GM20431 (cell line): ENCODE results near the gene SDK1.

Experiments used
- in situ Hi-C: fragments of 300-500 bp; cut with MseI, MboI; formaldehyde crosslinking; loops from one replicate; pipeline ENCODE4 v1.15.0; 2020; ENCODE audit warnings: low sequenced_read_pairs; ENCODE audit not compliant: unreplicated experiment

Gene SDK1

DNA sequence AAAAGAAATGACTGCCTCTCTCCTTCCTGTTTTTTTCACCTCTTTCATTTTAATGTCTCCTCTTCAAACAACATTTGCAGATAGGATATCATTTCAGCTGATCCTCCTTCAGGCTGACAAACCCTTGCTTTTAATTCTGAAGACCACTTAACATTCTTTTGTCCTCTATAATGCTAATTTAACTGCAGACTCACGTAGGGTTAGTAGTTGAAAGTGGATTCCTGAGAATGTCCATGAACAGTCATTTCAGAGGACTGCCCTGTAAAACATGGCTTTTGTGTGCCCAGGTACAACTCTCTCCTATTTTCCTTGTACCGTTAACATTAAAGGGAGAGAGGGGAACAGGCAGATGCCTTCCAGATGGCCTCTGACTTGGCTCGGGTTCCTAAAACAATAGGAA is 524.4 kb downstream of the SDK1 start:
- in situ Hi-C loops, result no loop called here

DNA sequence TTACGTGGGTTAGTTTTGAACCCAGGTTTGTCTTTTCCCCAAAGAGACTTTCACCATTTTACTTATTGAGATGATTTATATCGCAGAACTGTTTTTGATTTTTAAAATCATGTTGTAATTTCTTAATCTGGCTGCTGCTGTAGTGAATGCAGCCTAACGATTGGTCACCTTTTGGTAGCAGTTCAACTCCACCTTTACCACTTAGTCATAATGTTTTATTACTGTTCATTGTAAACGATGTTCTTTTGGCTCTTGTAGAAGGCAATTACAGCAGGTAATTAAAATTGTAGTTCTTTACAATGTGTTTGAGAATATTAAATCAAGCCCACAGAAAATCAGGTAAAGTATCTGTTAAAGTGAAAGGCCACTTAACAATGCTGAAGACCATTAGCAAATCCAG is 531.1 kb downstream of the SDK1 start:
- in situ Hi-C loops, result no loop called here

DNA sequence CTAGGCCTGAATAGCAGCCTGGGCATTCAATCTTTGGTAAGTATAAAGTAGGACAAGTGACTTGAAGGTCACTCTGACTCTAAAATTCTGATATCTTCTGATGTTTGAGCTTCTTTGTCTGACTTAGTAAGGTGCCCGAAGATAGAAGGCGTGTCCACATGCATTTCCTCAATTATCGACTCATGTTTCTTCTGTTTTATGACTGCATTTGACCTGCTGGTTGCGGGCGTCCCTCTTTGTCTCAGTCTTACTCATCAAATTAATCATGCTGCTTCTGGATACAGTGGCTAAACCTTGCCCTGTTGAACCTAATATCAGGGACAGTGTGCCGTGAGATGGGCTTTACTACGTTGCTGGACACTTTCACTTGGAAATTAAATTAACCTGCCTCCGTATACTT is 534.1 kb downstream of the SDK1 start:
- in situ Hi-C loops, result no loop called here

DNA sequence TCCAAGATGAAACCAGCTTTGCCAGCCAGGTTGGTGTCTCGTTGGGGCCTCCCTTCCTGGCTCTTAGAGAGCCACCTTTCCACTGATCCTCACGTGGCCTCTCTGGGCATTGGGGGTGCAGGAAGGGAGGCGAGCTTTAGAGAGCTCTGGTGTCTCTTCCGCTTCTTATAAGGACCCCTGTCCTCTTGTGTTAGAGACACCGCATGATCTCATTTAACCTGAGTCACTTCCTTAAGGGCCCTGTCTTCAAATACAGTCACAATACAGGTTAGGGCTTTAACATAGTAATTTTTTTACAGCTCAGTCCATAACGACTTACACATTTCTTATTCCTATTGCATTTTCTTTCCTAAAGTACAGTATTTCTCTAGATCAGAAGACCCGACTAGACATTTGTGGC is 535.8 kb downstream of the SDK1 start:
- in situ Hi-C loops, result no loop called here

DNA sequence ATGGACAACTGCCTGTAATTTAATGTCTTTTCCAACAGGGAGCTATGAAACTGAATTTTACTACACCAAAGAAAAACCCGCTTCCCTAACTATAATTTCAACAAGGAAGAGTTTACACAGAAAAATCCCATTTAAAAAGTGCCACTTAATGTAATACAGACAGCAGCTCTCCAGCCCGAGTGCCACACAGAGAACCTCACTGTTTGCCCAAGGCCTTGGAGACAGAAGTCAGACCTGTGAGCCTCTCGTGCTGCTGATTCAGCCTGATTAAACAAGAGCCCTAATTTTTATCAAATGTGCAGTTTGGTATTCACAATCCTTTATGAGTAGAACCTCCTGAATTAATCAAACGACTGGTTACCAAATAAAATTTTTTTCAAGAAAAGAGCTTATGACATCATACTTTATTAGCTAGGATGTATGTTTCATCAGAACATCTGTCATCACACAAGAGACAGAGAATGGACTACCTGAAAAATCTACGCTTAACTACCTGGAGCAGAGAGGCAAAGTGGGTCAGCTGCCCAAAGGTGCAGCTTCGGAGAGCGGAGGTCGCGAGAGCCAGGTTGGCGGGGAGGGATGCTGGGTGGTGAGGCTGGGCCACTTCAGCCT is 543.6 kb downstream of the SDK1 start:
- in situ Hi-C loops, result no loop called here

DNA sequence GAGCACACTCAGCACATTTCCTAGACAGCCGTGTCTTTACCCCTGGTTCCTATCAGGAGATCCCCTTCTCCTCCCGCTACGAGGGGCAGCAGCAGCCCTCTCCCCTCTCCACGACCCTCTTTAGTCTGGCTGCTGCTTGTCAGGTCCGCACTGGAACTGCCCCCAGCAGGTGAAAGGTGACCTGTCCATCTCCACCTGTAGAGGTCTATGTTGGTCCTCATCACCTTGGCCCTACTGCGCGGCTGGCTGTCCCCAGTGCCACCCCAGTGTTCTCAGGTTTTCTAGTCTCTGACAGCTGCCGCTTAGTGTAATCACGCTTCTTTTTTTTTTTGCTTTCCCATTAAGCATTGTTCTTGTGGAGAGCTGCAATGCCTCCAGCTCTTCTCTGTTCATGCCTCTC is 545.7 kb downstream of the SDK1 start:
- in situ Hi-C loops, result no loop called here

DNA sequence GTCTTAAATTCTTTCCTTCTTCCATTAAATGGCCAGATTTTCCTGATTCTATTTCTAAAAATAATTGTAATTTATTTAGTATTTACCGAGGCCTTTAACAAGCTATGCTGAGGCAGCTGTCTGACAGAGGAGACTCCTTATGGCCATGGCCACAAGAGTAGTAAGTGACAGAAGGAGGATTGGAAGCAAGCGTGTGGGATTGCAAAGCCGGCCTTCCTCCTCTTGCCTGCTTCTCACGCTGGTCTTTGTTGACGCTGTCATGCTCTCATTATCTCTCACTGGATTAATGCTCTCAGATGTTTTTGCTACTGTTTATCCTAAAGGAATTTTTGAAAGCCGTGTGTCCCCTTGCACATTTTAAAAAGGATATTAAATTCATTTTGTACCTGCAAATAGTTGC is 546.3 kb downstream of the SDK1 start:
- in situ Hi-C loops, result no loop called here

DNA sequence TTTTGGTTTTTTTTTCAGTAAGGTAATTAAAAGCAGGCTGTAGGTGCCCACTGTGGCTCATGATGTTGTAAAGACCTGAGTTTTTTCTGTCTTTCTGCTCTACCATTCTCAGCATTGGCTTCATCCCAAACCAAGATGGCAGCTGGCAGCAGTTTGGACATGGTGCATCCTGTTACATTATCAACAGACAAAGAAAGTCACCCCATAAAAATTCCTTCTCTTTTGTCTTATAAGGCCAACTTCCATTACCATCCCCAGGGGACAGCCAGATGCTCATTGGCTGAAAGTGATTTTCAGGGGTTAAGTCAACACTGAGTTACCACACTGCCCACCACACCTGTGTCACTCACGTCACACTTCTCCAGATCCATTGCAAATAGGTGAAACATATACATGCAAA is 558.4 kb downstream of the SDK1 start:
- in situ Hi-C loops, result no loop called here

DNA sequence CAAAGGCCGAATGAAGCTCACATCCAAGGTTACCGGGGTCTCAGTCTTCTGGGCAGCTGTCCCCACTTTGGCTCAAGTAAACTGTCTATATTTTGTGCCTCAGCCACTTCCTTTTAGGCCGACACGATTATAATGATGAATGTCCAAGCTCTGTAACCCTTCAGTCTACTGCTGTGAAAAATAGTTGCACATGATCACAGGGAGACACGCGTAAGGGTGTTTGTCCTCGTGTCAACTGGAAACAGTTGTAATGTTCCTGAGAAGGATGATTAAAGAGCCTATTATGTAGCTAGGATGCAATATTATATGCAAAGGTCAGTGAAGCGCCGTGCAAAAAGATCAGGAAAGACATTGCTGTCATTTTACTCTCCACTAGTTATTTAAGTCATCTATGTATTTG is 559.9 kb downstream of the SDK1 start:
- in situ Hi-C loops, result no loop called here

DNA sequence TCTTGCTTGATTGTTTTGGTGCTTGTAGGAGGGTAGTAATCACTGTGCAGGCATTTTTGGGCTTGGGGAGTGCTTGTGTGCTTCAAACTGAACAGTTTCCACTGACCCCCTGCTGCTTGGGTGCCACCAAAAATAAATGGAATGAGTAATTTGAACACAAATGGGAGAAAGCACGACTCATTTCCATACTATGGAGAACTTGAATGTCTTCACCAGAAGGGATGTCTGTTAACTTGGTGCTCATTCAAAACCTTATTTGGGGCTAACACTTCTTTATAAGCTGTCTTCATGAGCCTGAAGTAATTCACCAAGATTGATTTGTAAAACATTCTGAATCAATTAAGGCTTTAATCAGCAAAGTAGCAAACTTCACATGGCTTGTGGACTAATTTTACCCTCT is 560.3 kb downstream of the SDK1 start:
- in situ Hi-C loops, result no loop called here

DNA sequence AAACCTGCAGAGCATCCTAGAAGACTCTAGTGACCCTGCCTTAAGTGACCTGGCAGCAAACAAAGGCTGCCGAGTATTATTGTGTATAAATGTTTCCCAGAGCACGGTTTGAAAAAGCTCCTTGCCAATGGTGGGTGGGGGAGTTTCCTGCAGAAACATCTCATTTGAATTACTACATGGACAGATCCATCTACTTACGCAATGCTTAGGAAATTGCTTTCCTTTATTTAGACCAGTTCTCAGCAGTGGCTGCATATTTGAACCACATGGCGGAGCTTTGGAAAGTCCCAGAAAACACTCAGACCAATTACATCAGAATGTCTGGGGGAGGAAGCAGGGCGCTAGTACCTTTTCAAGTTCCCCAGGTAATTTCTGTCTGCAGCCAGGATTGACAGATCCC is 560.9 kb downstream of the SDK1 start:
- in situ Hi-C loops, result no loop called here

DNA sequence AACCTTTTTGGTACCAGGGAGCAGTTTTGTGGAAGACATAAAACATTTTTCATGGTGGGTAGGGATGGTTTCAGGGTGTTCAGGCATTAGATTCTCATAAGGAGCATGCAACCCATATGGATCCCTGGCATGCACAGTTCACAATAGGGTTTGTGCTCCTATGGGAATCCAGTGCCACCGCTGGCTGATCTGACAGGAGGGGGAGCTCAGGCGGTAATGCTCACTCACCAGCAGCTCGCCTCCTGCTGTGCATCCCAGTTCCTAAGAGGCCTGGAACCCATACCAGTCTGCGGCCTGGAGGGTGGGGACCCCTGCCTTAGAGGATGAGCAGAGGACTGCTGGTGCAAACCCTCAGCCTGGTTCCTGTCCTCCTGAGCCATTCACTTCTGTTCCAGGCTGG is 561.7 kb downstream of the SDK1 start:
- in situ Hi-C loops, result no loop called here

DNA sequence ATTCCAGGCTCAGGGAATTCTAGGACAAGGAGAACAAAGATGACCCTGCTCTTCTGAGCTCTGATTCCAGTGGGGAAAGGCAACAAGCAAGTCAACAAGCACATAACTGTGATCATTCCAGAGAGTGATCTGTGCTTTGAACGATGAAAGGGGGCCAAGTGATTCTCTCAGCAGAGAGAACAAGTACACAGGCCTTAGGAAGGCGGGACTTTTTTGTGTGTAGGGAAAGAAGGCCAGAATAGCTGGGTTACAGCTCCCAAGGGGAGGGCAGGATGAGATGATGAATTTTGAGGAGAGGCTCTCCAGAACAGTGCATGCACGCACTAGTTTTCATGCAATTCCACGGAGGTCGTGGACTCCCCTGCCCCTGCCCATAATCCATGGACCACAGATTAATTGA is 565.2 kb downstream of the SDK1 start:
- in situ Hi-C loops, result no loop called here

DNA sequence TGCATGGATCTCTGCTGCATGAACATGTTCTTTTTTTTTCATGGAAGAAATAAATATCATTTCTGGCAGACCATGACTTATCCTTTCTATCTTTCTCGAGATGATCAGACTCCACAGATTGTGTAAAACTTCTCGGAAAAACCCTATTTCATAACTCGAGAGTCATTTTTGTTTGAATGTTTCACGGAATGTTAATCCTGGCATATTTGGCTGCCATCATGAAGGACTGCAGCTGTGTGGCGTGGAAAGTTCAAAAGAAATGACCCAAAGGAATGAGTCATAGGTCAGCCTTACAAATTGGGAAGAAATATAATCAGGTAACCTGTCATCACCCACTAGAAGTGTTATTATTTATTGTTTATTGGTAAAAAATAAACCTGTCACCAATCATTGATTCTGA is 566.8 kb downstream of the SDK1 start:
- in situ Hi-C loops, result no loop called here

DNA sequence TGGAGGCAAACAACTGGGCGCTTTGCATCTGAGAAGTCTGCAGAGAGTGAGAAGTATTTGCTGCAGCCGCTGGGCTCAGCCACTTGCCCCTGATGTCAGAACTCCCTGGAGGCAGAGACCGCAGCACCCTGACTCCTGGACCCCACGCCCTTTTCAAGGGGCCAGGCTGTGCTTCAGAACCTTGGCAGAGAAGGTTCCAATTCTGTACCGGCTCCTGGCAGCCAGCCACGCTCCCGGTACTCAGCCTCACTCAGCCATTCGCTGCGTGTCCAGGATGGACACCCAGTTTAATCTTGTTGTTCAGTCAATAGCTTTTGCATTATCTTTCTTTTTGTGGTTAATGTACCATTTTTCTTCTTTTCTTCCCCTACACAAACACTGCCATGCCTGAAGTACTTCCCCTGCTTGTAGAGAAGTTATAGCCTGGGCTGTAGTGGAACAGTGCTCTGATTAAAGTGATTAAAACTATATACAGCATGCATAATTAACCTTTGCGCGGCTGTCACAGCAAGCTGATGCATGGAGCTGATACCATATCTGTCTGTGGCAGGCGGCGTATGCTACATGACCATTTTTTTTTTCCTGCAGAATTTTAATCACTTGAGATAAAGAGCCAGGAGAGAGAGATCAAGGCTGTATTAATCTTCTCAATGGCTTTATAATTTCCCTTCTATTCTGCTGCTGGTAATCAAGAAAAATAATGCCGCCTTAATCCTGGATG is 578.5 kb downstream of the SDK1 start:
- in situ Hi-C loops, result no loop called here

DNA sequence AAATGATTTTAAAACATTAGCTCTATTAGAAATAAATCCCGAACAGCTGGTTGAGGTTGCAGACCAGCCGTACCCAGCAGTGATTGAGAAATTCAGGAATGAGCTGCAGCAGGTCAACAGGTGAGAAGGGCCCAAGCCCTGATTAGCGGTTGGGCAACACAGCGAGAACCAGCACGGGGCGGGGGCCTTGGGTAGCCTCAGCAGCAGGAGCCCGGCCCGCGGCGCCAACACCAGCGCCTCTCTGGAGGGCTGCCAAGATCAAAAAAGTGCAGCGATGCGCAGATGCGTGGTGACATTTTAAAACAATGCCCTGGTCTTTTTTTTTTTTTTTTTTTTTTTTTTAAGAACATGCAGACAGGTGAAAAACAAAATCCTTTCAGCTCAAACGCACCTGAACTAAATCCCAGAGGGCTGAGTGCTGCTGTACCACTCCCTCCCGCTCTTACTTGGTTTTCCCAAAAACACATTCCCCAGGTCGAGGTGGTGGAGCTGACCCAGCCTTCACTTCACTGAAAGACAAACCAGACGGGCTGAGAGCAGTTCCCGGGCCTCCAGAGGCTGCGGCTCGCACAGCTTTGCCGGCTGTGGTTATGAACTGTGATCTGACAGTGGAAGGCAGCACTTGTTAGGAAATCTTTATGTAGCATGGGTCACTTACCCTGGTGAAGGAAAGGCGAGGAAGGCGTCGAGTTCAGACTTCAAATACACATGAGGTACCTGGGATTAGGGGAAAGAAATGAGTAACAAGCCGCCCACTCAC is 579.4 kb downstream of the SDK1 start:
- in situ Hi-C loops, result no loop called here

DNA sequence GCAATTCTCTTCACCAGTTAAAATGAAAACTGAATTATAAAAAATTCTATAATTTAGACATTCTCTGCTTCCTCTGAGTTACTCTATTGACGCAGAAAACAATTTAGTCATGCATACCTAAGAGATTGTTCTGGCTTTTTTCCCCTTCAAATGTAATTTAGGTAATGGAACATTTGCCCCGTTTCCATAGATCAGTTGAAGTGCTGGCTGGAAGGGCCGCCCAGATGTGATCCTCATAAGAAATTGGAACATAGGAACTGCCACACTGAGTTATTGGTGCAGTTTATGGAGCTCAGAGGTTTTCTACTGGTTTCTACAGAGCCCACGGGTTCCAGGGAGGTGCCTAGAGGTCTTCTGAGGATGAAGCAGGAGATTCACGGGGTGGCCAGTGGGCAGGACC is 581.7 kb downstream of the SDK1 start:
- in situ Hi-C loops, result no loop called here

DNA sequence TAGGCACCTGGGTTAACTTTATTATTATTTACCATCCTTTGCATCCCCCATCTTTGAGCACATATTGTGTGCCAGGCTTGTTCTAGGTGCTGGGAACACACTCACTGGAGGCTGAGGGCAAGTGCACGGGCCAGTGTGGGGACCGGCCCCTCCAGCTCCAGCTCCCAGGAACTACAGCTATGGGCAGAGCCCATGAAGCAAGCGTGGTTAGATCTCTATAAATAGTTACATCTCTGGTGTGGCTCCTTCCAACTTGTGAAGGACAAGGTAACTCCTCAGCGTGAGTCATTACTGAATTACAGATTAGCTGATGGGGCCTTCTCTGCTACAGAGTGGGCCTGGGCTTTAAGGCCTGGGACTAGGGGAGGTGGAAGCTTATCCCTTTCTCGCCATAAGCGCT is 583.5 kb downstream of the SDK1 start:
- in situ Hi-C loops, result no loop called here

DNA sequence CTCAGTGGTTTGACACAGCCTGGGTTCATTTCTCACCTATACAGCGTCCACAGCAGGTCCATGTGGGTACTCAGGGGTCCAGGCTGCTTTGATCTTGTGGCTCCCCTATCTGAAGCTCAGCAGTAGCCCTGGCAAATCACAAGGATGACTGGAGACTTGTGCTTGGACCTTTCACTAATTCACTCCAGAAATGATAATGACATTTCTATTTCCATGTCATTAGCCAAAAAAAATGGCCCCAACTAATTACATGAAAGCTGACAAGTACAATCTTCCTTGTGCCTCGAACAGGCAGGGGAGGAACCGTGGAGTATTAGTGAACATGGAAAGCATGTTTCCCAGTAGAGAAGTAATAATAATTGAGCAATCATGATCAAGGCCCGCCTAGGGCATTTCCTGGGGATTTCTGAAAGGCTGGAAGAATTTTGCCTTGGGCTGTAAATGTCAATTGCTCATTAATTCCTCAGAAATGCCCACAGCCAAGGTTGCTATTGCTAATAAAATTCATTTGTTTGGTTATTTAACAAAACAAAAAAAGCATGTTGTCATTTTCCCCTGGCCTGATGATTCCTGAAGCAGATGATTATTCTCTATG is 586.1 kb downstream of the SDK1 start:
- in situ Hi-C loops, result no loop called here

DNA sequence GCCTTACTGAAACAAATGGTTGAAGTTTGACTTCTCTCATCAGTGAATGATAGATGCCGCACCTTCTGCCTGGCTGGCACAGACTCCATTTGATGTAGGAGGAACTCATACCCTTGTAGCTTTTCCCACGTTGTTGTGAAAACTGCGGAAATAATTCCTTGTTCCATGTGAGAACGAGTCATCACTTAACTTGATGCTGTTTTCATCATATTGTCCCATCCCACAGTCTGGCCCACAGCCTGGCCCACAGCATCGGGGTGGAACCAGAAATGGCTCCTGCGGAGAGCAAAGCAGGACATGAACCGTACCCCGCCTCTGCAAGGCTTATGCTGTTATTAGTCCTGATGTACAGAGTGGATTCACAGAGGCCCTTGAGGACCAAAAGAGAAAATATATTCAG is 587.0 kb downstream of the SDK1 start:
- in situ Hi-C loops, result no loop called here

DNA sequence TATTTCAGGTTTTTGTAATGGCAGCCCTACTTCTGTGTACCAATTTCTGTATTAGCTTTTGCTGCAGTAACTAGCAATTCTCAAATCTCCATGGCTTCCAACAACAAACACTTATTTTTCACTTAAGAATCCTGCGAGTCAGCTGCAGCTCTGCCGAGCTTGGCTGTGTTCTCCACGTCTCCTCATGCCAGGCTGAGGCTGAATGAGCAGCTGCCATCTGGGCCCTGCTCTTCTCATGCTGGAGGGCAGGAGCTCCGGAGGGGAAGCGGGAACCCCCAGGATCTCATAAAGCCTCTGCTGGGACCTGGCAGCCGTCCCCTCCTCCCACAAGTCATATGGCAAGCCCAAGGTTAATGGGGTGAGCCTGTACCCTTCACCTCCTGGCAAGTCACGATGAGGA is 591.1 kb downstream of the SDK1 start:
- in situ Hi-C loops, result no loop called here
